ENCODE measurements around the gene OR7C2.

- TF ChIP-seq CTCF (IDR thresholded peaks at IDR 0.05; ENCODE audit: low read length) (no peak), EZH2 (IDR thresholded peaks at IDR 0.05; ENCODE audit: borderline replicate concordance, low read length) (no peak)
Measured at GRCh38 chr19:14901675-14902260, 39.5 kb upstream of the OR7C2 start.

Data from OCI-LY1 (cell line).